T-helper 2 cell treated with Interferon-gamma antibody and Interleukin-4, amounts not matched to agents 100 ng/mL and 5 ng/mL, for 36 hours (primary cell): ENCODE results near the gene SLC26A5. TPM values are rescaled to one million over a fixed set of nuclear protein-coding genes. Genes with fewer than 3 reads are reported as not detected.

Experiments
- intact Hi-C: fragments of 100-400 bp; cut with micrococcal nuclease; formaldehyde crosslinking; loops from one replicate; pipeline ENCODE4 v1.15.1; 2023
- total RNA-seq: library from RNA; stranded (reverse); gene quantifications from 2 replicates; pipeline ENCODE4 v1.2.3, GENCODE V29; 2022

Gene SLC26A5
- total RNA-seq, 1 donor from 2014 or later: not detected

- intact Hi-C loops: loop anchor here (5.0 kb wide), 1 partner anchor 1594 kb away; no protein-coding TSS in a partner anchor
Measured at GRCh38 chr7:103348452-103348851, 97.6 kb downstream of the SLC26A5 start.

GRCh38 chr7:103347507-103348267 lies 98.3 kb downstream of the SLC26A5 start, which contains the start of gene PSMC2:
Gene PSMC2, plus strand, starts transcription at chr7:103347643. Its CDS starts 69 bp downstream, at chr7:103347712.
- intact Hi-C loops: loop anchor here (1.0 to 5.0 kb wide), 3 partner anchors 60 to 1665 kb away; no protein-coding TSS in a partner anchor

GRCh38 chr7:103346396-103346795 lies 99.6 kb downstream of the SLC26A5 start:
- intact Hi-C loops: loop anchor here (2.0 to 5.0 kb wide), 2 partner anchors 1596 to 1666 kb away; no protein-coding TSS in a partner anchor

- intact Hi-C loops: loop anchor here (1.0 to 5.0 kb wide), 3 partner anchors 47 to 1598 kb away; partner anchors contain the start of genes ARMC10 and PMPCB
Measured at GRCh38 chr7:103344453-103345149, 101.4 kb downstream of the SLC26A5 start, which contains the start of gene DNAJC2. Gene DNAJC2, minus strand, starts transcription at chr7:103344767. Its CDS starts 145 bp downstream, at chr7:103344622.

DNA sequence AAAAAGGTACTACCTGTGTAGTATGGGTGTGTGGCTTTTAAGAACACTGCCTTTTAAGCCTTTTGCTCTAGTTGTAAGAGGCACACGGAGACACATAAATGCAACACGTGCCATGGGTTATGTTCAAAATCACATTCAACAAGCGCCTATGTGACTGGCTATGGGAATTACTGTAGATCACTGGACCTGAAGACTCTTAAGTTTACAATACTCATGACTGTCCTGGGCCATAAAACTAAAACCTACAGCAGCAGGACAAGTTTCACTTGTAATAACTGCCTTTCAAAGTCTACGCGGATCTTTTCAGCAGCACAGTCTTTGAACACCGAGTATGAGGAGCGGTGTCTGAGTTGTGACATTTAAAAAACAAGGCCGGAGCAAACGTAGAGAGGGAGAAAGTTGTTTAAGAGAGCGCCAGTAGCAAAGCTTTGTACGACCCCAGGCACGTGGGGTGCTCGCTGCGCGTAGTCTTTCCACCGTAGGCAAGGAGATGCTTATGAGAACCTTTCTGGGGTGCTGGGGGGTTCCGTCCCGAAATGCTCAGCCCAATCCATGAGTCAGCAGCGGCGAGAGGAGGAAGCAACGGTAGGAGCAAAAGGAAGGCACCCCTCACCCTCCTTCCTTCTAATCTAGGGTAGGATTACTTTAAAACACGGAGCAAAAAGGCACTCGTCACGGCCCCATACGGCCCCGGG lies 102.1 kb downstream of the SLC26A5 start:
- intact Hi-C loops: loop anchor here (1.0 kb wide), 2 partner anchors 47 to 269 kb away; partner anchors contain the start of genes ARMC10 and PMPCB

DNA sequence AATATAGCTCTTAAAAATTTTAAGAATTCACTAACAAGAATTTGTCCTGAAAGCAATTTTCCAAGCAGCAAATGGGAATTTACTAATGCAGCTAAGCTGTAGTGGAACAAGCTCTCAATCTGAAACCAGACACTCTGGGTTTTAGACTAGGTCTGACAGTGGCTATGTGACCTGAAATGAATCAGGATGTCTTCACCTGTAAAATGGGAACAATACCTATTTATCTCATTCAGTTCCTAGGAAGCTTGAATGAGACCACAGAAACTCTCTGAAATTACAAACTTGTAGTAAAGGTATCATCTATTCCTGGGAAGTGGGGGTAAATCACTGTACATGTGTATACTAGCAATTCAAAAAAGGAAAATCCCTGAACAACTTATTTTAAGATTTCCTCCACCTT lies 102.7 kb downstream of the SLC26A5 start:
- intact Hi-C loops: no loop called here

- intact Hi-C loops: no loop called here
Measured at GRCh38 chr7:103341466-103341865, 104.5 kb downstream of the SLC26A5 start.

DNA sequence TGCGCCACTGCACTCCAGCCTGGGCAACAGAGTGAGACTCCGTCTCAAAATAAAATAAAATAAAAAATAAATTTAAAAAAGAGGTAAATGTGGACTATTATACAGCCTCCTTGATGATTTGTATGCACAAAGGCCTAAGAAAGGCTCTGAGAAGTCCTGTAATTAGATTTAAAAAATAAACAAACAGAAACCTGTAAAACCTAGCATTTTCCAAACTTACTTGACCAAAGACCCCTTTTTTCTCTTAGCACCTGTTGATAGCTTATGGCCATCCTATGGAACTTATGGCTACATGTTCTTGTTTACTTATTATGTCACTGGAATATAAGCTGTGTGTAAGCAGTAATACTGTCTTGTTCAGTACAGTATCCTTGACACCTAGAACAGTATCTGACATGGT lies 107.1 kb downstream of the SLC26A5 start:
- intact Hi-C loops: no loop called here

GRCh38 chr7:103336761-103337160 lies 109.2 kb downstream of the SLC26A5 start:
- intact Hi-C loops: no loop called here

GRCh38 chr7:103325744-103326143 lies 120.3 kb downstream of the SLC26A5 start:
- intact Hi-C loops: no loop called here

Other genes with a start within 250 kb of the SLC26A5 start
- 57.6 and 59.4 TPM in 2 replicates for gene PMPCB, start 148.8 kb downstream of the SLC26A5 start, total RNA-seq
- 34.5 and 35.4 TPM in 2 replicates for gene DNAJC2, start 101.4 kb downstream of the SLC26A5 start, total RNA-seq
- 162 and 166 TPM in 2 replicates for gene PSMC2, start 98.6 kb downstream of the SLC26A5 start, total RNA-seq